Measurements from ENCODE around the gene CD96.
"Not testable (repeated sequence)": the region's sequence is repeated elsewhere in the genome, so short reads cannot be mapped to it uniquely, and the experiment has no call there.

CD96 gene

DNA sequence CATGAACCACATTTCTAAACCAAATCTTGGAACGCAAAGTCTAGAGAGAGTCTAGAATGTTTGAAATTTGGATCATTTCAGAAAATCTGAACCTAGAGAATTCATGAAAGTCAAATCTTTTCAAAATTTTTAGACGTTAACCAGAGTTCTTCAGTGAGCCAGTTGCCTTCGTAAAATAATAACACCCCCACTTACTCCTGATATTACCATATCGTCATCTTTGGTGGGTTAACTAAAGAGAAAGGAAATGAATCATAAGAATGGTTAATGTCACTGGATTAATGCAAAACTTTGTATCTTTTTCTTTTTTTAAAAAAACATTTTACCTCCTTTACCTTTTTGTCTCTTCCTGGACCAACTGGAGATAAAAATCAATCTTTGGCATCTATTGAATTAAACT, 54.3 kb downstream of the CD96 start:
- no peak for DNase-seq

- DNase-seq: no peak
Observed at GRCh38 chr3:111598139-111598538, 56.1 kb downstream of the CD96 start.

GRCh38 chr3:111598552-111598951, 56.6 kb downstream of the CD96 start:
- no peak for DNase-seq

- no peak for DNase-seq
Observed at GRCh38 chr3:111601810-111602209, 59.8 kb downstream of the CD96 start.

DNA sequence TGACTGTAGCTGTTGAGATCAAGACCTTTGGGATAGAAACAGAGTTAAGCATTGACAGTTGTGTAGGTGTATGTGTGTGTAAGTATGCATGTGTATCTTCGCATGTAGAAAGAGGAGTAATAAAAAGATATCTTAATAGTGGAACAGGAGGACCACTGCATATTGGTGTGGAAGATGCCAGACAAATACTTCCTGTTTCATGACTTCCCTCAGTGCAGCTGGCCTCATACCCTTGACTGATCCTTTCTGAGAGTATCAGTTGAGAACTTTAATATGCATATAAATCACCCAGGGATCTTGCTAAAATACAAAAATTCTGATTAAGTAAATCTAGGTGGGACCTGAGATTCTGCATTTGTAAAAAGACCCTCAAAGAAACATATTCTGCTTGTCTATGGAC, 61.7 kb downstream of the CD96 start:
- no peak for DNase-seq

DNA sequence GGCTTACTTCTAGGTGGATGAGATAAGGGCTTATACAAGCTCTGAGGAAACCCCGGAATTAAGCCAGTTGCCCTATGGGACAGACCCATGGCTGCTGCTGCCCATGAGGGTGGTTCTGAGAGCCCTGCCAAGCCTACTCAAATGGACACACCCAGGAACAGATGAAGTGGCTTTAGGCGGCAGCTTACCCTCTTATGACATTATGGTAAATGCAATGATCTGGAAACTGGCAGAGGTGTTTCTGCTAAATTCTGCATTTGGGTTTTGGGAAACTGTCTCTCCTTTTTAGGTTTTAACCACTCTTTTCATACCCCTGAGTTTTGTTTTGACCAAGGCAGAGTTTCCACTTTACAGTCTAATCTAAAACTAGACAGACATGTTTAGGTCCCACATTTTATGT, 62.1 kb downstream of the CD96 start:
- DNase-seq: no peak

- DNase-seq: no peak
Observed at GRCh38 chr3:111605018-111605417, 63.0 kb downstream of the CD96 start.

DNA sequence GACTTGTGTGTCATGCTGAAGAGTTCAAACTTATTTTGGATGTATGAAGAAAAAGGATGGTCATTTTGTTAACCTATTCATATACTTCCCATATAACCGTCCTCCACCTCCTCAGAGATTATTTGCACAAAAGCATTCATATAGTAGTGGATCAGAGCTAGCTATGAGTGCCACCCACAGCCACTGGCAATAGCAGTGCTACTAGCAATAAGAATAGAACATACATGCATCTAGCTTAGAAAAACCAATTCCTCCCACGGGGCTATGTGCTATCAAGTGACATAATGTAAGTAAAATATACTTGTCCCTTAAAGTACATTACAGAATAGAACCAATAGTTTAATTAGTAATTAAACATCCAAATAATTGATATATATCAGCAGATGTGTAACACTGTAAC, 63.5 kb downstream of the CD96 start:
- DNase-seq: no peak

GRCh38 chr3:111607240-111607920, 65.4 kb downstream of the CD96 start:
- no peak for DNase-seq

DNA sequence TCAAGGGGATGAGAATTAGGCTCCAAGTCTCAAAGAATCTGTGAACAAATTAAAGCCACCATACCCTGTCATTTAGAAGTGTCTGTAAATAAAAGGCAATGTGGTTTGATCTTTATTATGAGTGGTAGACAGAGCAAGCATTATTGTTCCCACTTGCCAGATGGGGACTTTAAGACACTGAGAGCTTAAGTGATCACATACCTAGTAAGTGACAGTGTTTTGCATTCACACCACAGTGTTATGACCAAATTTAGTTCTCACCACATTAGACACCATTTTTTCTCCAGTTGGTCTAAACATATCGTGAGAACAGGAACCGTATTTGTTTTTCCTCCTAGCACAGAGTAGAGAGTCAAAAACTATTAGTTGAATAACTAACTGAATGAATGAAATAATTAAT, 66.4 kb downstream of the CD96 start:
- no peak for DNase-seq

DNA sequence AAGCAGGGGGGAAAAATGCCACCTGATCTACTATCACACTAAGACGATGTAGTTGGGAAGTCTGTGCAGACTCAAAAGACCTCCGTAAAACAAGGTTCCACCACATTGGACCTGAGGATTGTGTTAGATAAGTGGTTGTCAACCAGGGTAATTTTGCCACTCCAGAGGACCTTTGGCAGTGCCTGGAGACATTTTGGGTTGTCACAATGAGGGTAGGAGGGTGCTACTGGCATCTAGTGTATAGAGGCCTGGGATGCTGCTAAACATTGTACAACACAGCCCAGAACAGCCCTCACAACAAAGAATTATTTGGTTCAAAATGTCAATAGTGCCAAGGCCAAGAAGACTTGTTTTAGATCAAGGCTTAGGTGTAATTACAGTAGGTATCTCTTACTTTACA, 67.7 kb downstream of the CD96 start:
- no peak for DNase-seq

DNA sequence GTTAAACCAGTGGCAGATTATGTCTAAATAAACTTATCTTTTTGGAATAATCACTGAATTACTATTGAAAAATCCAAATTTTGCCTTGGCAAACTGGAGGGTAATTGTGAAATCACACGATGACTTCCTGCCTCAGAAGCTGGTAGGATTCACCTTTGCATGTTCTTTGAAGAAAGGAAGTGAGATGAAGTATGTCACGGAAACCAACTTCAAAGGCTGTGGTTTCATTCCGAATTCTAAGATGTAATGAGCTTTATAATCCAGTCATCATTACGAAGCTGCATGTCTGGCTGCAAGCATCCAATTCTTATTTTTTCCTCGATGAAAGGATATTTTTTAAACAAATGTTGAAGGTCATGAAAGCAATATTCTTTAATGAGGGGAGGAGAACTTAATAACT, 68.2 kb downstream of the CD96 start:
- DNase-seq: no peak

DNA sequence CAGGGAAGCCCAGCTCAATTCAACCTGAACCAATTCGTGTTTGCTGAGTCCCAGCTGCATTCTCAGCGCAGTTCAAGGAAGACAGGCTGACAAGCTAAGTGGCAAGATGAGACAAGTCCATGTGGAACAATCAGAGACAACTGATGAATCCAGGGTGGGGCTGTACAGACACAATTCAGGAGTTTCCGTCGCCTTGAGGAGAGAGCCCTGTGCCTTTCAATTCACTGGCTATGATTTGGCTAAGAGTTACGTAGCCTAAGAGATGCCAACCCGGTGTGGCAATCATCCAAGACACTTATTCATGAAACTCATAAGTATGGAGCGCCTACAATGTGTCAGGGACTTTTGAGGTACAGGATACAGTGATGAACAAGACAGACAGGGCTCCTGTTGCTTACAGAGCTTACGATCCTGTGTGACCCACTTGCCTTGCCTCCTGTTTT, 68.6 kb downstream of the CD96 start:
- DNase-seq: no peak

DNA sequence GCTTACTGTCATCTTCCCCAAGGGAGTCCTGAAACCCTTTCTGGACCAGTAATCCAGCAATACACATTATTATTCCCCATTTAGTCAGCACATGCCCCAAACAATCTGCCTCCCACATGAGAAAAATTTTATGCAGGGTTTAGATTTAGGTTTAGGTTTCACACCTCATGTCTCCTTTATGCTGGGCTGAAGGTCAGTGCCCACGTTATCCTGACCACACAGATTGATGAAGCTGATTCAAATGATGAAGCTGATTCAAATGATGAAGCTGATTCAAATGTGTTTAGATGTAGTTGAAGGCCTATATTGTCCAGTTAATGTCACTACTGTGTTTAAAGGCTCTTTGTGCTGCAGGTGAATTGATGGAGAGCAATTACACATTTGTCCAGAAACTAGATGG, 71.3 kb downstream of the CD96 start:
- no peak for DNase-seq

GRCh38 chr3:111615880-111616279, 73.9 kb downstream of the CD96 start:
- DNase-seq: no peak

DNA sequence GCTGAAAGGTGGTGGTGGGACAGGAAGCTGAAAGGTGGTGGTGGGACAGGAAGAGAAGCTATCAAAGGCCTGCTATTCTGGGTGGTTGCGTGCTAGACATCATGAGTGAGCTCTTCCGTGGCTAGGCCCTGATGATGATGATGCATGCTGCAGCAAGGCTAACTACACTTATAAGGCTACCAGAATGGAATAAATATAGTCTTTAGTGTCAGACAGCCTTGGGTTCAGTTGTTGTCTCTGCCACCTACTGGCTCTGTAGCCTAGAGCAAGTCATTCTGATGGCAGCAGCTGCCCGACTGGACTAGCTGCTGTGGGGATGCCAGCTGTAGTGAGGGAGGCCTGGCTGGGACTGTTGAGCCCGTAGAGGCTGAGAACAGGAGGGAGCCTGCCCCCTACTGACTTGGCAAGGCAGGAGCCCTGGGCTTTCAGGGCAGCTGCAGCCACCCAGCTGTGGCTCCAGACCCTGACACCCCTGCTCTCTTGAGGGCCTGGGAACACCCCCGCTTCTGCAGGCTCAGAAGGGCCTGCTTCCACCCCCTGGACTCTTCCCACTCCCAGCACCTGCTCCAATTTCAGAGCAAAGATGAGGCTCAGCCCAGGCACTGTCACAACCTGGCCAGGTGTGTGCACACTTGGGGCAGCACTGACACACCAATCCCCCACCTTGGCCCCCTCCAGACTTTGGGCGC, 74.6 kb downstream of the CD96 start:
- DNase-seq: no peak

DNA sequence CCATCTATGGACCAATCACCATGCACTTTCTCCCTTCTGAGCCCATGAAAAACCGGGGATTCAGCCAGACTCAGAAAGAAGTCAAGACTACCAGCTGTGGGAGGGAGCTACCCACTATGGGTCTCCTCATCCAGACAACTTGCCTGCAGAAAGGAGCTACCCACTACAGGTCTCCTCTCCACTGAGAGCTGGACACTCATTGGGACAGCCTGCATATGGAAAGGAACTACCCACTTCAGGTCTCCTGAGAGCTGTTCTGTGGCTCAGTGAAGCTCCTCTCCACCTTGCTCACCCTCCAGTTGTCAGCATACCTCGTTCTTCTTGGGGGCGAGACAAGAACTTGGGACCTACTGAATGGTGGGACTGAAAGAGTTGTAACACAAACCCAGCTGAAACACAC, 75.4 kb downstream of the CD96 start:
- DNase-seq: no peak

DNA sequence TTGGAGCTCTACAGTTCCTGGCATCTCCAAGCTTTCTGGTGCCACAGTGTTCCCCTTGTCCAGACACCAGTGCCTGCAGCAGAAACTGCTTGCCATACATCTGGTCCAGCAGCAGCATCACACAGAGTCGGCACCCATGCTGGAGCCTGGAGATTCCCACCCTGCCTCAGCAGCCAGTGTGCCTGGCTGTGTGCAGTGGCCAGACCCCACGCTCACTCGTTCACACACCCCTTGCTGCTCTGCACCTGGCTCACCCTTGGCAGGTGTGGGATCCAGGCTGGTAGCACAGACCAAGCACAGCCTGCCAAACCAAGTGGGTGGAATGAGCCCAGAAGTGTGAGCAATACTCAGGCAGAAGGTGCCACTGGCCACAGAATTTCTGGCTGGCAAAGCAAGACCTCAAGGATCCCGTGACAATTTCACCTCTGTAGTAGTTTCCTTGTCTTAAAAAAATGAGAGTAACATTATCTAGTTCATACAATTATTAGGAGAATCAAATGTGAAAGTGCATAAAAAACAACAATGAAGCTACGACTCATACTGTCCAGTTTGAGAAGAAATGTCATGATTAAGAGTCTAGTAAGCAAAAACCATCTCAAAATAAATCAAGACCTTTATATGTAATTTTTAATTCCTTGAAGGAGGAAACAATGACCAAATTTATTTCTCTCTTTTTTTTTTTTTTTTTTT, 76.1 kb downstream of the CD96 start:
- no peak for DNase-seq

DNA sequence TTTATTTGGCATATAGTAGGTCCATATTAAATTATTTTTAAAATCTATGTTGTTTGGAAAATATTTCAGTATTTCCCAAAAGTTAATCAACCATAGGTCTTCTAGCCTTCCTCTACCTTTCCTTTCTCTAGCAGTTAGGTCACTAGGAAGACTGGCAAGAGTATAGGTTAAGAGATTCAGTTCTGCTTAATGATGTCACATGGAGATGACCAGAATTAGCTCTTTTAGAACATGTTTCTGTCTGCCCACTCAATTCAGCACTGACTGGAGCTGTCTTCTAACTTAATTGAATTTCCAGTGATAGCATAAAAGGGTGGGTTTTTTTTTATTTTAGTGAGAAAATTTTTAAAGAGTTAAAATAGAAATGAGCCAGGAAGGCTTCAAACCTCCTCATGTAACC, 76.9 kb downstream of the CD96 start:
- no peak for DNase-seq

GRCh38 chr3:111619833-111620232, 77.8 kb downstream of the CD96 start:
- no peak for DNase-seq

- peak in 1 of 2 experiments; percentile 26 for DNase-seq
Observed at GRCh38 chr3:111621535-111621934, 79.5 kb downstream of the CD96 start.

DNA sequence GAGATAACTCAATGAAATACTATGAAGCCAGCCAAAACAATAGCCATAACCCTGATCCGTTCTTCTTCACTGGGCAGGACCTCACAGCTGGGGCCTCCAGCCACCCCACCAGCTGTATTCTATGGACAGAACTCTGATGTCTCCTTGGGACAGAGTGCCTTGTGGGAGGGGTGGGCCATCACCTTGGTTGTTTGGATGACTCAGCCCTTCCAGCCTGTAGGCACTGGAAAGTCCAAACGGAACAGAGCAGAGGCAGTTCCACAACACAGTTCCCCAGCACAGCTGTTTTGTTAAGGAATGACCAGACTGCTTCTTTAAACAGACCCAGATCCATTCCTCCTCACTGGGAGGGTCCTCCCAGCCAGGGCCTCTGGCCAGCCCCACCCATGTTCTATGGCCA, 85.1 kb downstream of the CD96 start:
- no peak for DNase-seq

- not testable (repeated sequence) for DNase-seq
Observed at GRCh38 chr3:111629018-111629417, 87.0 kb downstream of the CD96 start.

DNA sequence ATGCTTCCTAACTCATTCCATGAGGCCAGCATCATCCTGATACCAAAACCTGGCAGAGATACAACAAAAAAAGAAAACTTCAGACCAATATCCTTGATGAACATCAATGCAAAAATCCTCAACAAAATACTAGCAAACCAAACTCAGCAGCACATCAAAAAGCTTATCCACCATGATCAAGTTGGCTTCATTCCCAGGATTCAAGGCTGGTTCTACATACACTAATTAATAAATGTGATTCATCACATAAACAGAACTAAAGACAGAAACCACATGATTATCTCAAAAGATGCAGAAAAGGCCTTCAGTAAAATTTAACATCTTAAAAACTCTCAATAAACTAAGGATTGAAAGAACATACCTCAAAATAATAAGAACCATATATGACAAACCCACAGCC, 88.6 kb downstream of the CD96 start:
- not testable (repeated sequence) for DNase-seq

Data from SW 1271 (cell line).